Activated CD8-positive, alpha-beta memory T cell treated with anti-CD3 and anti-CD28 coated beads for 24 hours (primary cell): ENCODE data around the gene C1orf53.
"Not testable (repeated sequence)": the region's sequence is repeated elsewhere in the genome, so short reads cannot be mapped to it uniquely, and the experiment has no call there.

Source experiments
- DNase-seq: peaks from one replicate; pipeline ENCODE4 v3.0.0-alpha.2; 2020

C1orf53 gene

GRCh38 chr1:197902454-197903195 lies at the start of gene C1orf53:
Gene C1orf53, plus strand, starts transcription at chr1:197902630. Its CDS starts 20 bp downstream, at chr1:197902650.
- peak; percentile 93 for DNase-seq

DNA sequence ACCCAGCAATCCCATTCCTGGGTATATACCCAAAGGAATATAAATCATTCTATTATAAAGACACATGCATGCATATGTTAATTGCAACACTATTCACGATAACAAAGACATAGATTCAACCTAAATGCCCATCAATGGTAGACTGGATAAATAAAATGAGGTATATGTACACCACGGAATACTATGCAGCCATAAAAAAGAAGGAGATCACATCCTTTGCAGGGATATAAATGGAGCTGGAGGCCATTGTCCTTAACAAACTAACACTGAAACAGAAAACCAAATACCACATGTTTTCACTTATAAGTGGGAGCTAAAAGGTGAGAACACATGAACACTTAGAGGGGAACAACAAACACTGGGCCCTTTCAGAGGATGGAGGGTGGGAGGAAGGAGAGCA lies 46.7 kb upstream of the C1orf53 start:
- DNase-seq: not testable (repeated sequence)

- no peak for DNase-seq
Observed at GRCh38 chr1:197857477-197857876, 45.0 kb upstream of the C1orf53 start.

DNA sequence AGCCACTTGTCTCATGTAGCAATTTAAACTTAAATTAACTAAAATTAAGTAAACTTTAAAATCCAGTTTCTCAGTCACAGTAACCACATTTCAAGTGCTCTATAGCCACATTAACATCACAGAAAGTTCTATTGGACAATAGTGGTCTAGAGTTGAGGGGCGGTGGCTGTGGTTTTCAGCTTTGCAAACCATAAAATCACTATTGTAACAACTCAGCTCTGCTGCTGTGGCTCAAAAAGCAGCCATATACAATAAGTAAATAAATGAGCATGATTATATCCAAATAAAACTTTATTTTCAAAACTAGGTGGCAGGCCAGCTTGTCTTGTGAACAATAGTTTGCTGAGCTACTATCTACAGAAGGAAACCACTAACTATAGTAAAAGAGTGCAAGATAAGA lies 43.4 kb upstream of the C1orf53 start:
- DNase-seq: no peak

GRCh38 chr1:197862221-197862620 lies 40.2 kb upstream of the C1orf53 start:
- DNase-seq: no peak

DNA sequence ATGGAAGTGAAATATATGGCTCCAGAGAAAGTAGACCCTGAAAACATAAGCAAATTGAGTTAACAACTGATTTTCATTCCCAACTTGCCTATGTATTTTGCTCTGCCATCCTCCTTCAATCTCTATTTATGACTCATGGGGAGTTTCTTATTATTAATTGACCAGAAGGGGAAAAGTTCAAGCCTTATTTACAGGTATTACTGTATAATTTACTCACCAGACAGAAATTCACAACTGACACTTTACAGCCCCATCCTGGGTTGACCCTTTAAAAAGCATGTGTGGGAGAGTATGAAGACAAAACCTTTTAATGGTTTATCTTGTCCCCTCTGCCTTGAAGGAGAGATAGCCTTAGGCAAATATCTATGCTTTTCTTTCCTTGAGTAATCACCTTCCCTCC lies 39.8 kb upstream of the C1orf53 start:
- DNase-seq: no peak

DNA sequence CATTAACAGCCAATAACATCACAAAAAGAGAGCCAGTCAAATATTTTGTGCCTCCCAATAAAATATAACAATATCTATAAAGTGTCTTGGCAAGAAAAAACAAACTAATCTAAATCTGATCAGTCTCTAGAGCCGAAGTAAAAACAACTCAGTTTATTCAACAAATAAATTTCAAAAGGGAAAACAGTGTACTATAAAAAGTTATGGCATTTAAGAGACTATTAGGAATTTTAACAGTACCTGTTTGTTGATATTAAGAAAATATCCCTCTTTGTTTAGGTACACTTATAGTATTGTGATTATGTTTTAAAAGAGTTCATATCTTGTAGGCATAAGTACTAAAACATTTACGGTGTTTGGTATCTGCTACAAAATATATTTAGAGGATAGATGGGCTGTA lies 36.6 kb upstream of the C1orf53 start:
- no peak for DNase-seq

DNA sequence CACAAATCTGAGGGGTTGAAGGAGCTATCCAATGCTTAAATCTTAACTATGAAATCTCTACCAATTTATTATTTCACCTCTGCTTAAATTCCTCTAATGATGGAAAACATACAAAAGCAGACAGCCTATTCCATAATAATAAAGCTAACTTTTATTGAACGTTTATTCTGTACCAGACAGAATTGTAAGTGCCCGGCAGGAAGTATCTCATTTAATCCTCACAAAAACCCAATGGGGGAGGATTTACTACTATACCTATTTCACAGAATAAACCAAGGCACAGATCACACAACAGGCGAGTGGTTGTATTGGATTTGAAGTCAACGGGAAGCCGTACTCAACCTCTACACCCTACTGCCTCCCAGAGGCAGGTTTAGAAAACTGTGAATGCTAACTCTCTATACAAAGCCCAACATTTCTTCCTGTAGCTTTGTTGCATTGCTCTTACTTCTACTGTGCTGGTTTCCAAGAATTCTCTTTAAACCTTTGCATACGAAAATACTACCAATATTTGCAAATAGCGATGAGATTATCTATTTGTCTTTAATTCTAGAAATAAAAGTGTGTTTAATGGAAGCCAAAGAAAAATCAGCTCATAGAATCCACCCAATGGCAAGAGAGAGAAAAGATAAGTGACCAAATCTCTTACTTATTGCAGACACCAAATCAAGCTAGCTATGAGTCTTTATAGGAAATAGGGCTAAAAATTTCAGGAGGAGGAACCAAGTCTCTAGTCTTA lies 33.5 kb upstream of the C1orf53 start:
- DNase-seq: no peak

DNA sequence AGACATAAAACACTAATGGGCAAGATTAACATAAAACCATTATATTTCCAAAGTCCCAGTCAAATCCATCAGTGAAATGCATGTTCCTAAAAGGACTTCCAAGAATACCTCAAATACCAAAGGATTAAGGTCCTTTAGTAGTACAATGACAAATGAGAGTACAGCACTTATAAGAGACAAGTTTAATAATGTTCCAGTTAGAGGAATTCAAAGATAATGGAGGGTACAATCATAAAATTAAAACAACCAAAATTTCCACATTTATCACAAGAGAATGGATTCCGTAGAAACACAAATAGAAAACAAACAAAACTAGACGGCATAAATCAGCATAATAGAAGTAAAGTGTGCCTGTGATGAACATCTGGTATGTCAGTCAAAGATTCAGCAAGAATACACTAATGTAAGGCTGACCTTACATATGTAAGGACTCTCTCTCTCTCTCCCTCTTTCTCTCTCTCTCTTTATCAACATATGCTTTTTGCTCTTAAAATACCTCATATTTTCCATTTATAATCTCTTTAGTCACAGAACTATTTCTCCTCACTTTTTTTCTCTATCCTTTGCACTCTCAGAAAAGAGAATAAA lies 32.8 kb upstream of the C1orf53 start:
- no peak for DNase-seq

- DNase-seq: no peak
Observed at GRCh38 chr1:197876894-197877293, 25.5 kb upstream of the C1orf53 start.

DNA sequence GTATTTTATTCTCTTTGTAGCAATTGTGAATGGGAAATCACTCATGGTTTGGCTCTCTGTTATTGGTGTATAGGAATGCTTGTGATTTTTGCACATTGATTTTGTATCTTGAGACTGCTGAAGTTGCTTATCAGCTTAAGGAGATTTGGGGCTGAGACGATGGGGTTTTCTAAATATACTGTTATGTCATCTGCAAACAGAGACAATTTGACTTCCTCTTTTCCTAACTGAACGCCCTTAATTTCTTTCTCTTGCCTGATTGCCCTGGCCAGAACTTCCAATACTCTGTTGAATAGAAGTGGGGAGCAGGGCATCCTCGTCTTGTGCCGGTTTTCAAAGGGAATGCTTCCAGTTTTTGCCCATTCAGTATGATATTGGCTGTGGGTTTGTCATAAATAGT lies 22.0 kb upstream of the C1orf53 start:
- not testable (repeated sequence) for DNase-seq

DNA sequence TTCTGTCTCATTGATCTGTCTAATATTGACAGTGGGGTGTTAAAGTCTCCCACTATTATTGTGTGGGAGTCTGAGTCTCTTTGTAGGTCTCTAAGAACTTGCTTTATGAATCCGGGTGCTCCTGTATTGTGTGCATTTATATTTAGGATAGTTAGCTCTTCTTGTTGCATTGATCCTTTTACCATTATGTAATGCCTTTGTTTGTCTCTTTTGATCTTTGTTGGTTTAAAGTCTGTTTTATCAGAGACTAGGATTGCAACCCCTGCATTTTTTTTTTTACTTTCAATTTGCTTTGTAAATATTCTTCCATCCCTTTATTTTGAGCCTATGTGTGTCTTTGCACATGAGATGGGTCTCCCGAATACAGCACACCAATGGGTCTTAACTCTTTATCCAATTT lies 20.2 kb upstream of the C1orf53 start:
- DNase-seq: not testable (repeated sequence)

- DNase-seq: no peak
Observed at GRCh38 chr1:197884173-197884572, 18.3 kb upstream of the C1orf53 start.

DNA sequence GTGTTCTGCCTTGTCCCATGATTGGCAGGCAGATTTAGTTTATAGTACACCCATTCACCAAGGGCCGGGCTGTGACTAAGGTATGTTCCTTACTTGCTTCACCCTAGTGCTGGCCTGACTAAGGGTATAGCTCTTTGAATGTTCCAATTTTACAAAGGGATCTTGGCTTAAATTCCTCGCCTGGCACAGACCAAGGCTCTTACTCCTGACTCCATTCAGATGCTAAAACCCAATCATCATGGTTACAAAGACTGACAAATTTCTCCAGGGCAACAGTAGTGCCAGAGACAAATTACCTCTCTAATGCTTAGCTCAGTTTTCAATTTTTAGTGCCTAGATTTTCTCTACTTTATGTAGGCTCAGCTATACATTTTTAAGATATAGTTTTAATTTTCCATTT lies 11.5 kb upstream of the C1orf53 start:
- no peak for DNase-seq

GRCh38 chr1:197892684-197893083 lies 9.7 kb upstream of the C1orf53 start:
- no peak for DNase-seq

- no peak for DNase-seq
Observed at GRCh38 chr1:197896301-197896700, 6.1 kb upstream of the C1orf53 start.

GRCh38 chr1:197899037-197899436 lies 3.4 kb upstream of the C1orf53 start:
- no peak for DNase-seq

- no peak for DNase-seq
Observed at GRCh38 chr1:197902131-197902453, 338 bp upstream of the C1orf53 start.

DNA sequence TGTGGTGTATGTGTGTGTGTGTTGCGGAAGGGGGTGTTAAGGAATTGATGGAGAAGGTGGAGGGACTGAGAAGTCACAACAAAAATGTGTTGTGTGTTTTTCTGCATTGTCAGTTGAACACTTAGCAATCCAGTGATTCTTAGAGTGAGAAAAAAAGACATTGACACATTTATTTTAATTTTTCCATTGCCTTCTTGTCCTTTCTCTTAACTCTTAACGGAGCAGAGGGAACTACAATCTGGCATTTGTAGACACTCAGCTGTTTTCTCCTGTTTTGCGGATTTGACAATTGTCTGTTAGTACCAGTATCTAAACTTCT lies 725 bp downstream of the C1orf53 start:
- DNase-seq: no peak

DNA sequence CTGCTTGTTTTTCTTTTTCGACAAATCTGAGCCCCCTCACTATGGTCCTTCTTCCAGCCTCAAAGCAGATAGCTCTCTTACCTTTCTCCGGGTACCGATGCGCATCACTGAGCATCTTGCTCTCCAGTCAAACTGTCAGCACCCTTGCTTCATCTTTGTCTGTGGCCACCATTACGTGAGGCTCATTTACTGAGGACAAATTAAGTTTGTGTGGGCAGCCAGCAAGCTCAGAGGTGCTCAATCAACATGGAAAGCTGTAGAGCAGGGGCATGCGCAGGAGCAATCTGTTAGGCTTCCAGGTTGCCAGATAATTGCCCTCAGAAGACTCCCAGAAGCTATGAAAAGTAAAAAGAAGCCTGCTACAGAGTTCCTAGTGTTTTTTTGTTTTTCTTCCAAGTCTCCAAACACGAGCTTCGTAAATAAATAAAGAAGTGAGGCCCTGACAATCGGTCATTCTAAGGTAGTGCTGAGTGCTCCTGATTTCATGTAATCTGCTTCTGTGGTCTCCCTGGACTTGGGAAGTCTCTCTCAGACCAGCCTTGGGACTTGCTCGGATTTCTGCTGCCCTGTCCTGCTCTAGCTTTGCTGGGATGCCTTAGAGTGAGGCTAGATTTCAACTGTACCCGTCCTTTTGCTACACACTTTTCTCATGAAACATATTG lies 1.8 kb downstream of the C1orf53 start:
- no peak for DNase-seq

DNA sequence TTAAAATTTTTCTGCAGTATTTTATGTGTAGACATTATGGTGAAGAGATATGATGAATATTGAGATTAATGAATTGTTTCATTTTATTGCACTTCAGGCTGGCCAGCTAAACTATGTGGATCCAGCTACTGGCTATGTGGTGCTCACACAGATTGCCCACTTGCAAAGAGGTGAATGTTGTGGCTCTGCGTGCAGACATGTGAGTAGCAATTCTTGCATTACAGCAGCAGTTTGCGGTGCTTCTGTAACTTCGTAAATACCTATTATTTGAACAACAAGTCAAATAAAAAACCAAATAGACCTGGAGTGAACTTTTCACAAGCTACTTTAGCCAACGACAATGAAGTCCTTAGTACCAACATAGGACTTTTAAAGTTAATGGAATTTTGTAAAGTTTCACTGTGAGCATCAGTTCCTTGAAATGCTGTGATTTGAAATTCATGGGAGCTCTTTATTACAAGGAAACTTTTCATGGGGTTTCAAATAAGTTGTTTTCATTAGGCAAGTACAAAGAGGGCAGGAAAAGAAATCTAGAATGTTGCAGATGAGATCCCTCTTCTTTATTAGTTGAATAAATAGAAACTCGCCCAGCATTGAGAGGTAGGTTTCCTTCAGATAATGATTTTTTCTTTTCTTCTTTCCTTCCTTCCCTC lies 3.4 kb downstream of the C1orf53 start:
- DNase-seq: no peak

DNA sequence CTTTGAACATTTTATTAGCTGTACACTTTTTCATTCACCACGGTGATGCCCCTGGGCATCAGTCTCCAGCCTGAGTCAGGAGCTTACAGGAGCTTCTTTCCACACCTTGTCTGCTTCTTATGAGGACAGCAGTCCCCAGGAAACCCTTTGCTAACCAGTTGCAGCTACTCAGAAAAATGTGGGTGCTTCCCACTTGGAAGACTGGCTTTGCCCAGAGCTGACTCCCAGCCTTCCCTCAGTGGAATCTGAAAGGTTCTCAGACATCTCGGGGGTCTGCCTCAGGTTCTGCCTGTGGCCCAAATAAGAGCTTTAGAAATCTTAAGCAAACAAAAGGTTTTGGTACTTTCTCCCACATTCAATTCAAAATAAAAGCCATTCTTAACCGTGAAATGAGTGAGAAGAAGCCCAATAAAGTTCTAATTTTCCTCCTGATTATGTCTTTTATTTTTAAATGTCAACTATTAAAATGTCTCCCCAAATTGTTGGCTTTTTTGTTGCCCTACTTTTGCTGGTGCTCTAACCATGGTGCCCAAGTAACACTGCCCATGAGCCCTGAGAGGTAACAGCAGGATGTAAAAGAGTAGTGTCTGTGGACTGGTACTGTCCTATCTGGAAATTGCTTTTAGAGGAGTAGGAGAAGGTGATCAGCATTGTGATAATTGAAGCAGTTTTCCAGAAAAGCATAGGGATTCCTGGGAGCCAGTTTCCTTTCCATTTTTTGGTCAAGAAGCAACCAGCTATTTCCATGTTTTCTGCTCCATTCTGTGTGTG lies 5.6 kb downstream of the C1orf53 start:
- DNase-seq: no peak
